Measurements from ENCODE around the gene ATG5.

ATG5 gene

DNA sequence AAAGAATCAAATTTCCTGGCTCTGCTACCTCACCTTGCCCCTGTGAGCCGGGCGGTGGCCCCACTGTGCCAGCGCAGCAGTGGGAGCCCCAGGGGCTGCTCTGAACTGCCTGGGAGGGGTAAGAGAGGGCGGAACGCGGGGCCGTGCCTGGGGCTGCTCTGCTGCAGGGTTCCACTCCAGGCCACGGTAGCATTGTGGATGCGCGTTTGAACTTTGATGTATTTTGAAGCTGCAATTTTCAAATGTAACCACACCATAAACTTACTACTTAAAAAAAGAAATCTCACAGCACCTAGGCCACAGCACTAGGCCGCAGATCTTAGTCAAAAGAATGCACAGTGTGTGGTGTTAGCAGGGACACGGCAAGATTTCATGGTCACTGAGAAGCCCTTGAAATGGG is 181.9 kb downstream of the ATG5 start:
- H3K4me1 Mint-ChIP-seq (ENCODE audit: low read depth), result peaks cover 70% of the 10 kb centered on the region
- H3K27ac Mint-ChIP-seq, result no peak overlapping the region
- H3K27me3 Mint-ChIP-seq (ENCODE audit: low read depth), result no peaks in the 10 kb centered on the region
- H3K9me3 Mint-ChIP-seq, result no peaks in the 10 kb centered on the region
- H3K4me3 Mint-ChIP-seq, result no peak overlapping the region
- no peaks in the 10 kb centered on the region for H3K36me3 Mint-ChIP-seq (ENCODE audit: low read depth)

DNA sequence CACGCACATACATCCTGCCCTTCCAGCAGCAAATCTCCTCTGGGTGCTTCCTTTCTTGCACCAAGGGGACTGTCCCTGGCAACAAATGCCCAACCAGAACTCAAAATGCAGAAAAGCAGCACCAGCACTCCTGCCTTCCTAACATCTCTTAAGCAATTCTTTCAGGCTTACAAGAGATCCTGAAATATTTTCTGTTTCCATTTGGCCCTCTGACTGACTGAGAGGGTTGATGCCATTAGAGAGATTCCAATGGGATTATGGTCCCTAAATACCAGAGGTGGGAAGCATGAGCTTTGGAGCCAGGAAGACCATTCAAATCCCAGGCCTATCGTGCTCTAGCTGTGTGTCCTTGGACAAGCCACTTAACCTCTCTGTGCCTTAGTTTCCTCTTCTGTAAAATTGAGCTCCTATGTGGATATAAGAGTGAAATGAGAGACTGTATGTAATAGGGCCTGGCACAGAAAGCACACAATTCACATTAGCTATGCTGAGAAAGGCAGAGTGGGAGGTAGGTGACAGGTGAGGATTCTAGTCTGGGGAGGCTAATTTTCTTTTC is 182.6 kb downstream of the ATG5 start:
- Mint-ChIP-seq H3K4me1 (ENCODE audit: low read depth) (peaks cover 67% of the 10 kb centered on the region), H3K27me3 (ENCODE audit: low read depth) (no peaks in the 10 kb centered on the region), H3K4me3 (no peak overlapping the region), H3K36me3 (ENCODE audit: low read depth) (no peaks in the 10 kb centered on the region), H3K27ac (peak overlapping the region; percentile 95), H3K9me3 (no peaks in the 10 kb centered on the region)

DNA sequence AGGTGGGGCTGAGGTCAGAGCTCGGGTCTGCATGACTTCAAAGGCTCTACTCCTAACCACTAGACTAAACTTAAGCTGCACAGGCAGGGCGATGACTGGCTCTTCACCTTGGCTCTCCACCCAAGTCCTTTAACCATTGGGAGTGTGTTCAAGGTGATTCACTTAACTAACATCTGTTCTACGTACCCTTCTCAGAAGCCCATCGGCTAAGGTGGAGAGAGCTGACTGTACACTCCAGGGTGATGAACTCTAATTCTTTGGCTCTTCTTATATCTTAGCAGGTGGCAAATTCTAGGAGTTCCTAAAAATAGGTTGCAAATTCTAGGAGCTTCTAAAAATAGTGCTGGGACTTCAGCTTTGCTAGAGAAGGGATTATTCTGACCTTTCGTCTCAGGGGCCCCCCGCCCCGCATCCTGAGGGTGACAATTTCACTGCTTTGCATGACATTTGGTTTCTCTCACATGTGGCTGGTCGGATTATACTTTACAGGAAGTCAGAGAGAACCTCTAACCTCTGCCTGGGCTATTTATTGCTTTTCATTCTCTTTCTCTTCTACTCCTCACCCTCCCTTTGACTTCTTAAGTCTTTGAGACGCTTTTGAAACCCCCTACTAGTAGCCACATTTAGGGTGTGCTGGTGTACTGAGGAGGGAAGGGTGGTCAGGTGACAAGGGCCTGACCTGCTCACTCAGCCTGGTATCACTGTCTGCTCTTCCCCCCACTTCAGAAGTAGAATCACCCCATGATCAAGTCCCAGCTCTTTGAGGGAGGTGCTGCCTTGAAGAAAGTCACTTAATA is 183.9 kb downstream of the ATG5 start:
- Mint-ChIP-seq H3K4me1 (ENCODE audit: low read depth) (peaks cover 57% of the 10 kb centered on the region), H3K9me3 (no peaks in the 10 kb centered on the region), H3K36me3 (ENCODE audit: low read depth) (no peaks in the 10 kb centered on the region), H3K27me3 (ENCODE audit: low read depth) (no peaks in the 10 kb centered on the region), H3K4me3 (peak overlapping the region; percentile 70), H3K27ac (peak overlapping the region; percentile 95)

DNA sequence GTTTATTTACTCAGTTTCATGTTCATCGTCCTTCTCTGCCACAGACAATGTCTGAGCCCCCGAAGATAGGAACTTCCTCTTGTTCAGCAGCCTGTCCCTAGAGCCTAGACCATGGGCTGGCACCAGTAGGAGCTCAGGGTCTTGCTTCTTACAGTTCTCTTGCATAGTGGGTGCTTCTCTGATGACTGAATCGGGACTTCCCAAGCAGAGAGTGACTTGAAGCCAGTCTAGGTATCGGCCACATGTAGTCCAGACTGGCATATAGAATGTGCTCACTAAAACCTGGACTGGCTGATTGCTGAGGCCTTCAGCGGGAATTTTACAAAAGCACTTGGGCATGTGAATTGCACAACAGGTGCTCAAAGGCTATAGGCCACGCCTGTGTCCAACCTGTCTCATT is 187.4 kb downstream of the ATG5 start:
- H3K27me3 Mint-ChIP-seq (ENCODE audit: low read depth), result no peaks in the 10 kb centered on the region
- no peaks in the 10 kb centered on the region for H3K9me3 Mint-ChIP-seq
- H3K4me3 Mint-ChIP-seq, result no peak overlapping the region
- H3K36me3 Mint-ChIP-seq (ENCODE audit: low read depth), result no peaks in the 10 kb centered on the region
- no peak overlapping the region for H3K27ac Mint-ChIP-seq
- peaks cover 35% of the 10 kb centered on the region for H3K4me1 Mint-ChIP-seq (ENCODE audit: low read depth)

DNA sequence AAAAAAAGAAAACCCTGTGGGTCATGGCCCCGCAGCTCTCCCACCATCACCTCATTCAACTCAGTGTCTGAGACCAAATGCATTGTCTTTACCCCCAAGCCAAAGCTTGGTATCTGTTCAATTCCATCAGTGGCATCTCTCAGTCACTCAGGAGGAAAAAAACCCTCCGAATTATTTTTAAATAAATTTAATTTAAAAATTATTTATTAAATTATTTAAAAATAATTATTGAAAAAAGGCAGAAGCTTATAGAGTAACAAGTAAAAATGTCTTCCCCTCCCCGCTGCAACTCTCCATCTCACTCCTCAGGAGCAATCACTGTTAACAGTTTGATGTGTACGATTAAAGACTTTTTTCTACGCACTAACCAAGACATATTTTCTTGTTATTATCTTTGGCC is 188.7 kb downstream of the ATG5 start:
- Mint-ChIP-seq H3K27me3 (ENCODE audit: low read depth) (no peaks in the 10 kb centered on the region), H3K4me3 (no peak overlapping the region), H3K9me3 (no peaks in the 10 kb centered on the region), H3K36me3 (ENCODE audit: low read depth) (no peaks in the 10 kb centered on the region), H3K27ac (no peak overlapping the region), H3K4me1 (ENCODE audit: low read depth) (peaks cover 22% of the 10 kb centered on the region)

DNA sequence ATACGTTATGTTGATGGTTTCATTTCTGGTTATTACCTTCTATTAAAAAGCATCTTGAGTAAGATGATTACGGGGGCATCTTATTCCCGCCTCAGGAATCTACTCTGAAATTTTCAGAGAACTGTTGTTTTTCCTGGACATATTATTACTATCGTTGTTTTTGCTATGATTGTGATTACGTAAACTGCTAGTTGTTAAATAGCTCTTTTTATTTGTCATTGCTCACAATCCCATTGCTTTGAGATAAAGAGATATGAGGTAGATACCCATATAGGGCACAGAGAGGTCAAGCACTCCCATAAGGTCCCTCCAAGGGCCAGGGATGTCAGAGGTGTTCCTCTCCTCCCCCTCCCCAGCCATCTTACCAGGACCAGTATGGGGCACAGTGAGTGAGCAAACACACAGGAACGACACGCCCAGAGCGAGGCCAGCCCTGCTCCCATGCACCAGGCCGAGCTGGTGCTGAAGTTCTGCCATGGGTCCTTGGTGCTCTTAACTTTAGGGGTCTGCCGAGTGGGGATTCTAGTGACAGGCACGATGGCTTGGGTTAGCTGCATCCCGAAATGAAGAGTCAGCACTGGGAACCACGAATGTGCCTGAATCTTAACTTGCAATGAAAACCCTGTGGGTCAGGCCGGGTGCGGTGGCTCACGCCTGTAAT is 189.5 kb downstream of the ATG5 start:
- Mint-ChIP-seq H3K9me3 (no peaks in the 10 kb centered on the region), H3K27me3 (ENCODE audit: low read depth) (no peaks in the 10 kb centered on the region), H3K36me3 (ENCODE audit: low read depth) (no peaks in the 10 kb centered on the region), H3K4me1 (ENCODE audit: low read depth) (peaks cover 14% of the 10 kb centered on the region), H3K4me3 (no peak overlapping the region), H3K27ac (no peak overlapping the region)

DNA sequence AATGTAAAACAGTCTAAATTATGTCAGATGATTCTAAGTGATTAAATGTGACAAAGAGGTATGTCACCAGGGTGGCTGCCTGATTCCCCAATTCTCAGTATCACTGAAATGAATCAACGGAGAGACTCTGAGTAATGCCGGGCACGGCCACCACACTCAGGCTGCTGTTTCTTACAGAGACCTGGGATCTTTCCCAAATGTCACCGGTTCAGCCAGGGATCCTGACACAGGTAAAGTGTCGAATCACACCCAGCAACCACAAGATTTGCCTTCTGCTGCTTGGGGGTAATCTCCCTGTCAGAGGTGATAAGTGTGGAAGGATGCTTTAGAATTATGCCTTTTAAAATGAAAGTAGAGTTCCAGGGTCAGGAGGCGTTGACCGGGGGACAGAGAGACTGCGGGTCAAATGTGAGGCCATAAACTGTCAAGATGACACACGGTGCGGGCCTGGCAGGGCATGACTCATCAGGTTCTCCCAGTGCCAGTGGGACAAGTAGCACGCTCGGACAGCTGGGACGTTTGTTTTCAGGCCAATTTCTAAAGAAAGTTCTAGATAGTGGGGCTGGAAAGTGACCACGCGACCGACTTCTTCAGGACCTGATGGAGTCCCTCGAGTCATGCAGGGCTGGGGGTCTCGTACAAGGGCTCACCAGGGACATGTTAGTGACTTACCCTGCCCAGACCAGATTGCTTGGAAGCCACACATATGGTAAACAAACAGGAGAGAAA is 190.5 kb downstream of the ATG5 start:
- H3K36me3 Mint-ChIP-seq (ENCODE audit: low read depth), result no peaks in the 10 kb centered on the region
- H3K4me3 Mint-ChIP-seq, result no peak overlapping the region
- H3K9me3 Mint-ChIP-seq, result no peaks in the 10 kb centered on the region
- peaks cover 12% of the 10 kb centered on the region for H3K4me1 Mint-ChIP-seq (ENCODE audit: low read depth)
- no peaks in the 10 kb centered on the region for H3K27me3 Mint-ChIP-seq (ENCODE audit: low read depth)
- no peak overlapping the region for H3K27ac Mint-ChIP-seq

Data from T-helper 1 cell treated with Interleukin-12 subunit alpha and Interleukin-12 subunit beta and Interleukin-4 antibody, amounts not matched to agents 30 μg/mL and 1 μg/mL, for 36 hours (primary cell).